Astrocyte (in vitro differentiated cells and primary cell): ENCODE results near the gene PITX2. TPM values are rescaled to one million over a fixed set of nuclear protein-coding genes. Genes with fewer than 3 reads are reported as not detected.
A peak's percentile ranks its signal among the peaks of the same experiment; 100 is the strongest.

Experiments
- DNase-seq: peaks from one replicate; pipeline ENCODE4 v3.0.0-alpha.2; 2010; ENCODE audit warnings: low read depth
- FAIRE-seq: peaks from 2 replicates; lab custom pipeline; 2011; peaks lifted over from hg19 to GRCh38; lab: Jason Lieb, UNC
- H2AFZ ChIP-seq: 2 replicates; pipeline ENCODE4 v1.6.0; 2012; ENCODE audit warnings: low read depth, low read length, inconsistent platforms
- H3K27ac ChIP-seq: 2 replicates; pipeline ENCODE4 v1.5.1; 2011; ENCODE audit warnings: low read depth, low read length, inconsistent platforms
- H3K27me3 ChIP-seq: 2 replicates; pipeline ENCODE4 v1.6.0; 2011; ENCODE audit warnings: low read length, inconsistent platforms; ENCODE audit not compliant: insufficient read depth
- H3K36me3 ChIP-seq: 2 replicates; pipeline ENCODE4 v1.5.1; 2011; ENCODE audit warnings: low read length, inconsistent platforms; ENCODE audit not compliant: insufficient read depth
- H3K4me1 ChIP-seq: 2 replicates; pipeline ENCODE4 v1.5.1; 2011; ENCODE audit warnings: low read length, inconsistent platforms; ENCODE audit not compliant: insufficient read depth
- H3K4me2 ChIP-seq: 2 replicates; pipeline ENCODE4 v1.6.0; 2012; ENCODE audit warnings: low read length, inconsistent platforms
- H3K4me3 ChIP-seq: 2 replicates; pipeline ENCODE4 v1.5.1; 2011; ENCODE audit warnings: low read depth, mild to moderate bottlenecking, low read length, inconsistent platforms; ENCODE audit not compliant: insufficient read depth
- H3K79me2 ChIP-seq: 2 replicates; pipeline ENCODE4 v1.6.0; 2012; ENCODE audit warnings: mild to moderate bottlenecking, low read length, inconsistent platforms; ENCODE audit not compliant: insufficient read depth
- H3K9ac ChIP-seq: 2 replicates; pipeline ENCODE4 v1.6.0; 2012; ENCODE audit warnings: mild to moderate bottlenecking, low read length, inconsistent platforms
- H3K9me3 ChIP-seq: 2 replicates; pipeline ENCODE4 v1.5.1; 2012; ENCODE audit warnings: low read depth, mild to moderate bottlenecking, low read length, inconsistent platforms; ENCODE audit not compliant: insufficient read depth
- H4K20me1 ChIP-seq: 2 replicates; pipeline ENCODE4 v1.6.0; 2012; ENCODE audit warnings: low read length, inconsistent platforms; ENCODE audit not compliant: insufficient read depth
- H3K27ac Mint-ChIP-seq: one replicate; pipeline ENCODE4 v1.8.0; 2021; ENCODE audit warnings: mild to moderate bottlenecking, mixed read lengths; ENCODE audit not compliant: unreplicated experiment
- H3K27me3 Mint-ChIP-seq: one replicate; pipeline ENCODE4 v1.8.0; 2021; ENCODE audit warnings: low read depth, mixed read lengths; ENCODE audit not compliant: unreplicated experiment
- H3K36me3 Mint-ChIP-seq: one replicate; pipeline ENCODE4 v1.8.0; 2021; ENCODE audit warnings: low read depth, mixed read lengths; ENCODE audit not compliant: unreplicated experiment
- H3K4me1 Mint-ChIP-seq: one replicate; pipeline ENCODE4 v1.8.0; 2021; ENCODE audit warnings: low read depth, mixed read lengths; ENCODE audit not compliant: unreplicated experiment
- H3K4me3 Mint-ChIP-seq: one replicate; pipeline ENCODE4 v1.8.0; 2021; ENCODE audit warnings: mild to moderate bottlenecking, moderate library complexity, mixed read lengths; ENCODE audit not compliant: unreplicated experiment
- H3K9me3 Mint-ChIP-seq: one replicate; pipeline ENCODE4 v1.8.0; 2021; ENCODE audit warnings: mild to moderate bottlenecking, mixed read lengths; ENCODE audit not compliant: unreplicated experiment
- CTCF ChIP-seq: IDR thresholded peaks from 2 replicates; pipeline ENCODE4 v1.5.1; 2011; ENCODE audit warnings: low read depth, mild to moderate bottlenecking, inconsistent platforms, low read length, moderate library complexity; ENCODE audit not compliant: insufficient read depth
- EZH2 ChIP-seq: IDR thresholded peaks from 2 replicates; pipeline ENCODE4 v1.6.1; 2012; ENCODE audit warnings: mild to moderate bottlenecking, low read length, inconsistent platforms; ENCODE audit not compliant: insufficient read depth
- total RNA-seq: library from RNA; stranded (reverse); gene quantifications from 2 replicates; pipeline ENCODE4 v1.2.1, GENCODE V29; 2021

The PITX2 gene
- total RNA-seq, 1 donor from 2014 or later = 3.8 TPM

DNA sequence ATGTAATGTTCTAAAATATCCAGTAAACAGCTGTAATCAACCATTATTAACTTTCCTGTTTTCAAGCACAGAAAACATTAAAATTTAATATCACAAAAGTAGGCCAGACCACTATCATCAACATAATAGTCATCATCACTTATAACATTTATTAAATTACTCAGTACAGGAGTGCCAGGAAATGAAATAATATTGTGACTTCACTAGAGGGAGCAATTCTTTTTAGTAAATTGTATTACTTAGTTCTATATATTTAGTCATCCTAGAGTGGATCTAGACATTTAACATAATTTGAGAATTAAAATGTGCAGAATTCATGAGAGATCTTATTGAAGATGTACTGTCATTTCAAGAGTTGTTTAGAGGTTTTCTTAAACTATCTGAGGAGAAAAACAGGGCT lies 33.6 kb downstream of the PITX2 start:
- no peak for DNase-seq
- no peaks in the 10 kb centered on the region for H3K36me3 Mint-ChIP-seq
- Histone ChIP-seq H3K4me2 (no peak overlapping the region), H3K9ac (no peak overlapping the region), H3K79me2 (no peaks in the 10 kb centered on the region), H3K27me3 (no peaks in the 10 kb centered on the region), H3K4me1 (no peaks in the 10 kb centered on the region), H3K27ac (no peak overlapping the region), H3K36me3 (no peaks in the 10 kb centered on the region), H3K9me3 (no peaks in the 10 kb centered on the region), H4K20me1 (no peaks in the 10 kb centered on the region), H3K4me3 (no peak overlapping the region), H2AFZ (no peak overlapping the region)
- H3K27me3 Mint-ChIP-seq = no peaks in the 10 kb centered on the region
- no peak overlapping the region for H3K4me3 Mint-ChIP-seq
- no peak for FAIRE-seq
- no peak overlapping the region for H3K27ac Mint-ChIP-seq
- H3K4me1 Mint-ChIP-seq = no peaks in the 10 kb centered on the region
- no peaks in the 10 kb centered on the region for H3K9me3 Mint-ChIP-seq
- TF ChIP-seq EZH2 (no peak), CTCF (peak; percentile 24)

DNA sequence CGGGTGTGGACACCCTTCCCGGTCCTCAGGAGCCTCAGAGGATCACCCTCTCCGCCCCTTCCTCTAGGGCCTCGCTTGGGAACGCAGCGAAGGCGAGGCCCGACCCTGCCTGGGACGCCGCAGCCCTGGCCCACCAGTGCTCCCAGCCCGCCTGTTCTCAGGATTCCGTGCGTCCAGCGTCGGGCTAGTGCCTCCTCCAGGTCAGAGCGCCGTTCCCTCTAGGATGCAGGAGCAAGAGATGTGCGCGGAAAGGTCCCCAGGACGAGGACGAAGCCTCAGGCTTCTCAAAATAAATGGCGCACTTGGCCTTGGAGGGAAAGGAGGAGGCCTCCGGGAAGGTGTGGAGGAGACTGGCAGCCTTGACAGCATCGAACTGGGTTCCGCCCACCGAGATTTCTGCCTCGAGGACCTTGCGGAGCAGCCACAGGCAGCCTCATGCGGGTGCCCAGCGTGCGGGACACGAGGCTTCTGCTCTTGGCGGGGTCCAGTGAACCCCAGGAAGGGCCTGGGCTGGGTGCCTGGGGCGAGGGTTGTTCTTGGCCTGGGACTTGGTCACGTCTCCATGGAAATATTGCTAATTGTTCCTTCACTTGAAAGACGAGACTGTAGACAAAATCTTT lies 35.1 kb downstream of the PITX2 start:
- Mint-ChIP-seq H3K4me1 (no peaks in the 10 kb centered on the region), H3K27ac (no peak overlapping the region), H3K36me3 (no peaks in the 10 kb centered on the region), H3K4me3 (no peak overlapping the region), H3K27me3 (no peaks in the 10 kb centered on the region), H3K9me3 (no peaks in the 10 kb centered on the region)
- H3K4me2 ChIP-seq = no peak overlapping the region
- no peak overlapping the region for H3K9ac ChIP-seq
- FAIRE-seq (no peak), DNase-seq (no peak)
- H2AFZ ChIP-seq = no peak overlapping the region
- H3K79me2 ChIP-seq = no peaks in the 10 kb centered on the region
- H3K4me1 ChIP-seq = no peaks in the 10 kb centered on the region
- H3K27me3 ChIP-seq = no peaks in the 10 kb centered on the region
- no peak overlapping the region for H3K4me3 ChIP-seq
- H4K20me1 ChIP-seq = no peaks in the 10 kb centered on the region
- TF ChIP-seq CTCF = no peak
- TF ChIP-seq EZH2 = no peak
- H3K36me3 ChIP-seq = no peaks in the 10 kb centered on the region
- no peak overlapping the region for H3K27ac ChIP-seq
- H3K9me3 ChIP-seq = no peaks in the 10 kb centered on the region

DNA sequence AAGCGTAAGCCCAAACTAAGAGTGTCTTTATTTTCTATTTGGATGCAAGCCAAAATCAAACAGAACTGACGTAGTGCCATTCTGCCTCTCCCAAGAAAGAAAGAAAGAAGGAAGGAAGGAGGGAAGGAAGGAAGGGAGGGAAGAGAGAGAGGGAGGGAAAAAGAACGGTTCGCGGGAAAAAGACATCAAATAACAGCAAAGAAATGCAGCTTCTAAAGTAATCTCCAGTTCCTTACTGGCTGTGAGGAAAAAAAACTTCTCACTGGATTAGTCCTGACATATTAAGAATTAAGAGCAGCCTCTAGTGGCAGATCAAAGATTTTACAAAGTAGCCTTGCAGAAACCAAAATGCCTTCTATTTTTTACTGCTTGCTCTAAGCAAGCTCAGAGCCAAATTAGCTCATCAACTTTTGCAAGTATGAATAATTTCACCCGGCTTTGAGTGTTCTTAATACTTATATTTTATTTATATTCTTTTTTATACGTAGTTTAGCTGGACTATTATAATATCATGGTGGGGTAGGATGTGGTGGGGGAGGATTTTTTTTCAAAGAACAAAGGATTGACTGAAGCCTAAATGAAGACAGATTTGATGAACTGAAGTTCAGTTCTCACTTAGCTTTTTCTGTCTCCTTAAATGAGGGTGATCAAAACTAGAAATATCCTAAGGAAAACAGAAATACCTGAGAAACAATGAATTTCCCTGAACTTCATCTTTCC lies 36.6 kb downstream of the PITX2 start:
- FAIRE-seq = peak; percentile 90
- H3K4me1 Mint-ChIP-seq = no peaks in the 10 kb centered on the region
- H2AFZ ChIP-seq = peak overlapping the region; percentile 77

More for the DNA sequence above, 36.6 kb downstream of the PITX2 start:
- Histone ChIP-seq H3K4me2 (peak overlapping the region; percentile 87), H3K79me2 (no peaks in the 10 kb centered on the region), H3K4me3 (peak overlapping the region; percentile 53), H3K9me3 (no peaks in the 10 kb centered on the region), H3K27ac (no peak overlapping the region), H4K20me1 (no peaks in the 10 kb centered on the region), H3K27me3 (no peaks in the 10 kb centered on the region), H3K9ac (peak overlapping the region; percentile 55), H3K36me3 (no peaks in the 10 kb centered on the region), H3K4me1 (no peaks in the 10 kb centered on the region)
- Mint-ChIP-seq H3K36me3 (no peaks in the 10 kb centered on the region), H3K4me3 (no peak overlapping the region), H3K9me3 (no peaks in the 10 kb centered on the region), H3K27ac (no peak overlapping the region), H3K27me3 (peaks cover 1% of the 10 kb centered on the region)
- no peak for TF ChIP-seq EZH2
- TF ChIP-seq CTCF = peak; percentile 72
- DNase-seq = peak; percentile 65
